ENCODE data around the gene MRTO4.

Gene MRTO4

DNA sequence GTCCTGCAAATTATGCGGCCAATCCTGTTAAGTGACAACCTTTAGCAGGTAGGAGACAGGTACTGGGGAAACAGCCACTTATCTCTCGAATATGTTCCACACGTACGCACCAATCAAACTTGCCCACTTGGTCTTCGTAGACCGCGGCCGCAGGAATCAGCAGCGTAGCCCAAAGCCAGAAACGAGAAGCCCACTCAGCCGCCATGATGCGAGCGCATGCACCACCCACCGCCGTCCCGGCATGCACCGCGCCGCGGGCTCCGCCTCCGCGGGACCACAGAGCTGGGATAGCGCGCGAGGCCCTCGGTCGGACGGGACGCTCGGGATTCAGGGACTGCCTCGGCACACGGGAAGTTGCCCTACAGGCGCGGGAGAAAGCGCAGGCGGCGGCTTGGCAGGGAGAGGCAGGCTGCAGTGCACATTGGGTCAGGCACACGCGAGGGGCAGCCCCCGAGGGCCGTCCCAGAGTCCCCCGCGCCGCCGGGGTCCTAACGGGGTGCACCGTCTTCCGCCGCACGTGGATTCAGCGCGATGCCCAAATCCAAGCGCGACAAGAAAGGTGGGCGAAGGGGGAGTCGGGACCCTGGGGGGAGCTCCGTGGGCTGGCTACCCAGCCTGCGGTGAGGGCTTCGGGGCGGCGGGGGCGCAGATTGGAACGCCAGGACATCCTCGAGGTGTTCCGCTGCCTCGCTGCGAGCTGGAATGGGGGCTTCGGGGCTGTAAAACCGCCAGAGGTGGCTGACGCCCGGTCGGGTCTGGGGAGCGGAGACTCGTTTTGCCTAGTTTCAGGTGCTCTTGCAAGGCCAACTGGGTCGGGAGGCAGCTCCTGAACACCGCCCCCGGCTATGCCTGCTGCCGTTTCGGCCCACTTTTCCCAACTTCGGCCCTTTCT is at the start of gene MRTO4, which contains the start of gene EMC1:
Gene MRTO4 (plus strand): TSS at position 501 of the 892 bp plus-strand sequence. CDS start 31 bp downstream, at position 532.
Gene EMC1 (minus strand): TSS at position 220 of the 892 bp plus-strand sequence. CDS start 15 bp downstream, at position 205.
- in situ Hi-C loops (cut with HindIII; ENCODE audit: low pct_ligation_motif_present, low sequenced_read_pairs), result no loop called here
- no peak for TF ChIP-seq CTCF (IDR thresholded peaks at IDR 0.05; ENCODE audit: low read depth, low read length, missing control alignments)
- Histone ChIP-seq H3K4me3 (ENCODE audit: low read depth, low read length) (peak within 1 kb of the TSS; percentile 77), H3K36me3 (replicated peaks) (peaks cover under 1% of the 10 kb centered on the region), H3K27me3 (replicated peaks) (no peaks in the 10 kb centered on the region), H3K27ac (peak within 1 kb of the TSS; percentile 98)
- peak; percentile 80 for DNase-seq

DNA sequence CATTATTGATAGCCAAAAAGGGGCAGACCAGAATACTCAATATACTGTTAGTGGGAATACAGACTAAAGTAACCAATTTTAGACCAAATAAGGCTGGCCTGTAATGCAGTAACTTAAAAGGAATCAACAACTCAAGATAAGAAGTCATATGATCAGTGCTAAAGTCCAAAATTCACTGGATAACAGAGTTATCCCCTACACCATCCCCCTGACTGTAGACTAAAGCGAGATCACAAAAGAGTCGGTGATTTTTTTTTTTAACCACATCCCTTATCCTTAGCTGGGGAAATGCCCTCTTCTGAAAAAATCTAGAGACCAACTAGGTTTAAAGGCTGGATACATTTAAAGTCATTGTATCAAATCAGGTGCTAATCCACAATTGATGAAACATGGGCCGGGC is 49.2 kb upstream of the MRTO4 start:
- in situ Hi-C loops (cut with HindIII; ENCODE audit: low pct_ligation_motif_present, low sequenced_read_pairs), result no loop called here
- no peak overlapping the region for H3K27ac ChIP-seq
- TF ChIP-seq CTCF (IDR thresholded peaks at IDR 0.05; ENCODE audit: low read depth, low read length, missing control alignments), result no peak

GRCh38 chr1:19203440-19203839 is 48.2 kb upstream of the MRTO4 start:
- DNase-seq, result peak; percentile 30
- Histone ChIP-seq H3K27ac (no peak overlapping the region), H3K36me3 (replicated peaks) (peaks cover 24% of the 10 kb centered on the region), H3K4me3 (ENCODE audit: low read depth, low read length) (no peak overlapping the region), H3K27me3 (replicated peaks) (no peaks in the 10 kb centered on the region)
- in situ Hi-C loops (cut with HindIII; ENCODE audit: low pct_ligation_motif_present, low sequenced_read_pairs), result no loop called here
- TF ChIP-seq CTCF (IDR thresholded peaks at IDR 0.05; ENCODE audit: low read depth, low read length, missing control alignments), result no peak

More for the DNA sequence above, 49.2 kb upstream of the MRTO4 start:
- Histone ChIP-seq H3K36me3 (replicated peaks) (peaks cover 35% of the 10 kb centered on the region), H3K4me3 (ENCODE audit: low read depth, low read length) (no peak overlapping the region), H3K27me3 (replicated peaks) (no peaks in the 10 kb centered on the region)
- no peak for DNase-seq

GRCh38 chr1:19204446-19205266 is 46.9 kb upstream of the MRTO4 start:
- Histone ChIP-seq H3K27me3 (replicated peaks) (no peaks in the 10 kb centered on the region), H3K36me3 (replicated peaks) (peaks cover 12% of the 10 kb centered on the region), H3K4me3 (ENCODE audit: low read depth, low read length) (no peak overlapping the region), H3K27ac (no peak overlapping the region)
- no peak for TF ChIP-seq CTCF (IDR thresholded peaks at IDR 0.05; ENCODE audit: low read depth, low read length, missing control alignments)
- in situ Hi-C loops (cut with HindIII; ENCODE audit: low pct_ligation_motif_present, low sequenced_read_pairs), result no loop called here
- DNase-seq, result no peak

DNA sequence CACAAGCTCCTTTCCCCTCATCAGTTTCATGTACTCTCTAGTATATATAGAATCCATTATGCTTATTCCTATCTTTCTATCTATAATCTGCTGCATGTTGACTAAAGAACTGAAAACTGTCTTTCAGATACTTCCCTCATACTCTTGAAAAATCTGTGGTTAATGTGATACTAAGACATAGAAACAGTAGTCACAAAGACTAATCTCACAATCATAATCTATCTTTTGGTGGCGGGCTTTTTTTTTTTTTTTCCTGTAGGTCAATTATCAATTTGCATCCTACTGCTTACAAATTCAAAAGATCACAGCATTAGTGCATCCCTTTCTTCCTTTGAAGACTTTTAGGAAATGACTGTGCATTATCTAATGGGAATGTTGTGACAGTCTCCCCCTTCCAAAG is 46.2 kb upstream of the MRTO4 start:
- no peak for TF ChIP-seq CTCF (IDR thresholded peaks at IDR 0.05; ENCODE audit: low read depth, low read length, missing control alignments)
- Histone ChIP-seq H3K27me3 (replicated peaks) (no peaks in the 10 kb centered on the region), H3K27ac (no peak overlapping the region), H3K4me3 (ENCODE audit: low read depth, low read length) (no peak overlapping the region), H3K36me3 (replicated peaks) (peaks cover 9% of the 10 kb centered on the region)
- no peak for DNase-seq
- in situ Hi-C loops (cut with HindIII; ENCODE audit: low pct_ligation_motif_present, low sequenced_read_pairs), result no loop called here
